ENCODE data around the gene ERC1. TPM values are rescaled to one million over a fixed set of nuclear protein-coding genes. Genes with fewer than 3 reads are reported as not detected.

Gene ERC1
- total and polyA plus RNA-seq, 9 of the 15 experiments (the other 6 are each of a cell fraction or from before 2014, with no cell fraction given), result 0.74 to 11.8 (median 4.8) TPM

DNA sequence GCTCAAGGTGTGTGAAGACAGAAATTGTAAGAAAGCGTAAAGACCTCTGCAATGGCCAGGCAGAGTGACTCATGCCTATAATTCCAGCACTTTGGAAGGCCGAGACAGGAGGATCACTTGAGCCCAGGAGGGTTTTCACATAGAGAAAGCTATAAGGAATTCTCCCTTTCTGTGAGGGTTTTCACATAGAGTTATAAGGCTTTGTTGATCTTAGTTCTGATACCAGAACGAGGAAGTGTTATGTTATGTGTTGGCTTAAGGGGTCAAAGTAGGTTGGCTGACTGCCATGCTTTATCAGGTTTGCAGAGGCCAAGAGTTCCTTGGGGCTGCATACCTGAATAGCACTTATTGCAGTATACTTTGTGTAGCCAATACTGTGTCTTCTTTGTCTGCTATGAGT lies 139.1 kb downstream of the ERC1 start:
- Histone ChIP-seq H3K9ac (ENCODE audit: insufficient read depth in 1 of 2, low read depth in 2 of 2, low read length in 2 of 2) (no peak overlapping the region), H3K27ac (ENCODE audit: extremely low read depth, low read depth, low read length) (no peak overlapping the region), H3K9me1 (ENCODE audit: control insufficient read depth, insufficient read depth, low read length) (no peaks in the 10 kb centered on the region), H3K79me2 (ENCODE audit: control insufficient read depth, insufficient read depth, low read length) (no peaks in the 10 kb centered on the region), H3K27me3 (ENCODE audit: control insufficient read depth in 2 of 2, insufficient read depth in 2 of 2, low read length in 2 of 2) (no peaks in the 10 kb centered on the region), H4K20me1 (replicated peaks; ENCODE audit: control insufficient read depth, insufficient read depth, low read length) (no peaks in the 10 kb centered on the region), H3K4me3 (no peak overlapping the region), H3K4me1 (replicated peaks in 1 of 2; ENCODE audit: control insufficient read depth in 2 of 2, insufficient read depth in 2 of 2, low read length in 2 of 2) (peaks cover 0 to 9% of the 10 kb centered on the region in 2 experiments; a peak in 2 of 5 replicates), H3K4me2 (ENCODE audit: insufficient read depth, low read length) (no peak overlapping the region), H2AFZ (ENCODE audit: low read depth, low read length) (no peak overlapping the region; the same call in 1 of the 2 replicates), H3K9me3 (replicated peaks; ENCODE audit: control insufficient read depth, insufficient read depth, low read depth, low read length) (no peaks in the 10 kb centered on the region), H3K36me3 (ENCODE audit: control insufficient read depth, insufficient read depth, low read length) (no peaks in the 10 kb centered on the region)
- peak; percentile 70 for ATAC-seq
- POLR2A ChIA-PET, result interaction anchor here (1.1 to 1.3 kb wide), 2 partner anchors 54 to 463 kb away, joined by 3 to 6 read pairs; no protein-coding TSS in a partner anchor
- WGBS (ENCODE audit: insufficient coverage, low coverage, missing lambda C conversion rate), result 26% methylated on average over 3 of the region's 3 CpGs
- intact Hi-C loops (cut with micrococcal nuclease), result no loop called here
- CTCF ChIA-PET (ENCODE audit: low intra/inter-chr PET ratio), result no interaction called here
- BruUV-seq (replicated peaks), result no TSS peak
- DNase-seq (ENCODE audit: extremely low read depth in 1 of 4, low spot score in 3 of 4), result peak in 2 of 4 experiments; percentile 36 to 66
- peak; percentile 49 for FAIRE-seq
- in situ Hi-C loops (cut with MboI), result no loop called here
- no peak for TF ChIP-seq KAT7 (CRISPR knock-in tag; IDR thresholded peaks at IDR 0.05; ENCODE audit: borderline replicate concordance)
- no peak for TF ChIP-seq ARHGAP35 (IDR thresholded peaks at IDR 0.05; ENCODE audit: partially characterized antibody)
- no peak for TF ChIP-seq ZBTB17 (CRISPR knock-in tag; IDR thresholded peaks at IDR 0.05)
- TF ChIP-seq, protein P1, sequence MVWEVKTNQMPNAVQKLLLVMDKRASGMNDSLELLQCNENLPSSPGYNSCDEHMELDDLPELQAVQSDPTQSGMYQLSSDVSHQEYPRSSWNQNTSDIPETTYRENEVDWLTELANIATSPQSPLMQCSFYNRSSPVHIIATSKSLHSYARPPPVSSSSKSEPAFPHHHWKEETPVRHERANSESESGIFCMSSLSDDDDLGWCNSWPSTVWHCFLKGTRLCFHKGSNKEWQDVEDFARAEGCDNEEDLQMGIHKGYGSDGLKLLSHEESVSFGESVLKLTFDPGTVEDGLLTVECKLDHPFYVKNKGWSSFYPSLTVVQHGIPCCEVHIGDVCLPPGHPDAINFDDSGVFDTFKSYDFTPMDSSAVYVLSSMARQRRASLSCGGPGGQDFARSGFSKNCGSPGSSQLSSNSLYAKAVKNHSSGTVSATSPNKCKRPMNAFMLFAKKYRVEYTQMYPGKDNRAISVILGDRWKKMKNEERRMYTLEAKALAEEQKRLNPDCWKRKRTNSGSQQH (CRISPR knock-in tag; IDR thresholded peaks at IDR 0.05), result no peak
- no peak for TF ChIP-seq RFX5 (IDR thresholded peaks at IDR 0.05; ENCODE audit: low read depth, low read length)
- TF ChIP-seq, protein P2, sequence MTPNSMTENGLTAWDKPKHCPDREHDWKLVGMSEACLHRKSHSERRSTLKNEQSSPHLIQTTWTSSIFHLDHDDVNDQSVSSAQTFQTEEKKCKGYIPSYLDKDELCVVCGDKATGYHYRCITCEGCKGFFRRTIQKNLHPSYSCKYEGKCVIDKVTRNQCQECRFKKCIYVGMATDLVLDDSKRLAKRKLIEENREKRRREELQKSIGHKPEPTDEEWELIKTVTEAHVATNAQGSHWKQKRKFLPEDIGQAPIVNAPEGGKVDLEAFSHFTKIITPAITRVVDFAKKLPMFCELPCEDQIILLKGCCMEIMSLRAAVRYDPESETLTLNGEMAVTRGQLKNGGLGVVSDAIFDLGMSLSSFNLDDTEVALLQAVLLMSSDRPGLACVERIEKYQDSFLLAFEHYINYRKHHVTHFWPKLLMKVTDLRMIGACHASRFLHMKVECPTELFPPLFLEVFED (CRISPR knock-in tag; conservative IDR thresholded peaks at IDR 0.05), result no peak
- no peak for TF ChIP-seq CBX3 (IDR thresholded peaks at IDR 0.05; ENCODE audit: borderline replicate concordance in 1 of 2, low read length in 2 of 2)
- peak; percentile 55; the same call in 1 of the 2 replicates for TF ChIP-seq NR2C1 (IDR thresholded peaks at IDR 0.05)
- TF ChIP-seq NR2C1 (tag; IDR thresholded peaks at IDR 0.05), result peak; percentile 64; the same call in 1 of the 2 replicates
- no peak for TF ChIP-seq NR4A1 (CRISPR knock-in tag; IDR thresholded peaks at IDR 0.05)
- no peak for TF ChIP-seq NR4A1 (tag; IDR thresholded peaks at IDR 0.05)
- TF ChIP-seq, protein P3, sequence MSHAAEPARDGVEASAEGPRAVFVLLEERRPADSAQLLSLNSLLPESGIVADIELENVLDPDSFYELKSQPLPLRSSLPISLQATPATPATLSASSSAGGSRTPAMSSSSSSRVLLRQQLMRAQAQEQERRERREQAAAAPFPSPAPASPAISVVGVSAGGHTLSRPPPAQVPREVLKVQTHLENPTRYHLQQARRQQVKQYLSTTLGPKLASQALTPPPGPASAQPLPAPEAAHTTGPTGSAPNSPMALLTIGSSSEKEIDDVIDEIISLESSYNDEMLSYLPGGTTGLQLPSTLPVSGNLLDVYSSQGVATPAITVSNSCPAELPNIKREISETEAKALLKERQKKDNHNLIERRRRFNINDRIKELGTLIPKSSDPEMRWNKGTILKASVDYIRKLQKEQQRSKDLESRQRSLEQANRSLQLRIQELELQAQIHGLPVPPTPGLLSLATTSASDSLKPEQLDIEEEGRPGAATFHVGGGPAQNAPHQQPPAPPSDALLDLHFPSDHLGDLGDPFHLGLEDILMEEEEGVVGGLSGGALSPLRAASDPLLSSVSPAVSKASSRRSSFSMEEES (CRISPR knock-in tag; IDR thresholded peaks at IDR 0.05), result no peak
- TF ChIP-seq BDP1 (IDR thresholded peaks at IDR 0.05; ENCODE audit: insufficient read depth, insufficient read length), result no peak
- no peak for TF ChIP-seq JUN (IDR thresholded peaks at IDR 0.05; ENCODE audit: borderline replicate concordance, low read depth, low read length)
- TF ChIP-seq JUN (CRISPR knock-in tag; IDR thresholded peaks at IDR 0.05; ENCODE audit: borderline replicate concordance), result no peak
- TF ChIP-seq ZNF354B (CRISPR knock-in tag; IDR thresholded peaks at IDR 0.05), result no peak
- no peak for TF ChIP-seq MED1 (CRISPR knock-in tag; IDR thresholded peaks at IDR 0.05; ENCODE audit: borderline replicate concordance)
- no peak for TF ChIP-seq RBM22 (IDR thresholded peaks at IDR 0.05; ENCODE audit: low read depth, low read length, poor library complexity, severe bottlenecking)
- no peak for TF ChIP-seq IFI16 (CRISPR knock-in tag; IDR thresholded peaks at IDR 0.05)
- TF ChIP-seq ZKSCAN3 (CRISPR knock-in tag; IDR thresholded peaks at IDR 0.05), result no peak
- no peak for TF ChIP-seq NFATC3 (IDR thresholded peaks at IDR 0.05)
- no peak for TF ChIP-seq DNMT1 (IDR thresholded peaks at IDR 0.05)
- peak; percentile 39; the same call in 1 of the 2 replicates for TF ChIP-seq SMARCE1 (IDR thresholded peaks at IDR 0.05)

Data from K562 (cell line).